GM21723 (cell line): ENCODE data around the gene AKNAD1.
"Not testable (repeated sequence)": the region's sequence is repeated elsewhere in the genome, so short reads cannot be mapped to it uniquely, and the experiment has no call there.

Source experiments
- ATAC-seq: cut with Tn5 transposase; IDR thresholded peaks from one replicate; pipeline ENCODE4 v1.9.1; 2021; ENCODE audit warnings: mild to moderate bottlenecking, moderate library complexity; ENCODE audit not compliant: unreplicated experiment

Gene AKNAD1

DNA sequence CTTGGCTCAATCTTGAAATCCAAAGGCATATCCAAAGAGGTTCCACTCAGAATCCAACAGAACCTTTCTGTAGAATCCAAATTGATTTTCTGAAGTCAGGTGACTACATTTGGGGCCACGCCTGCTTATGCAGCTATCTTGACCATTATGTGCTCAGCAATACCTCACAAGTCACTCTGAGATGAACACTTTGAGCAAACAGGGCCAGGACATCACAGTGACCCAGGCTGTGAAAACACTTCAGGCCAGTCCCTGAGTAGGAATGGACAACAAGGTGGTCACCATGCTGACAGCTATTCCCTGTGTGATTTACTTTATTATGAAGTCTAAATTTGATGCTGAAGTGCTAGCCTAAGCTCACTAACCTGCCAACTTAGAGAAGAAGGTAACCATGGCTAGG lies at the start of gene AKNAD1:
AKNAD1 (minus strand) TSS at position 101 of the 400 bp plus-strand sequence. CDS start 4,430 bp downstream, outside the sequence.
- no peak for ATAC-seq

DNA sequence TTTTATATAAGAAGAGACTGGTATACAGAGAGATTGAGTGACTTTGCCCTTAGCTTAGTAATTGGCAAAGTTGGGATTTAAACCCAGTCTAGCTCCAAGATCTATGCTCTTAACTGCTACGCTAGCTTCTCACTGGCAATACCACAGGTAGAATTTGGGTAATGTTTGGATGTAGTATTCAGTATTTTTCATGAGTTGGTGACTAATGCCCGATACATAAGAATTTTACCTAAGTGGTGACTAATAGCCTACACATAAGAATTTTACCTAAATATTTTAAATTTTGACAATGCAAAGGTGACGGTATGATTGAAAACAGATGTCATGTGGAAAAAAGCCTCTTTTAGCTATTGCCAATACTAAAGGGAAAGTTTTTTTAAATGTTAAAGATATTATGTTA lies 44.2 kb upstream of the AKNAD1 start:
- no peak for ATAC-seq

GRCh38 chr1:108897865-108898720 lies 41.2 kb upstream of the AKNAD1 start:
- ATAC-seq, result no peak

DNA sequence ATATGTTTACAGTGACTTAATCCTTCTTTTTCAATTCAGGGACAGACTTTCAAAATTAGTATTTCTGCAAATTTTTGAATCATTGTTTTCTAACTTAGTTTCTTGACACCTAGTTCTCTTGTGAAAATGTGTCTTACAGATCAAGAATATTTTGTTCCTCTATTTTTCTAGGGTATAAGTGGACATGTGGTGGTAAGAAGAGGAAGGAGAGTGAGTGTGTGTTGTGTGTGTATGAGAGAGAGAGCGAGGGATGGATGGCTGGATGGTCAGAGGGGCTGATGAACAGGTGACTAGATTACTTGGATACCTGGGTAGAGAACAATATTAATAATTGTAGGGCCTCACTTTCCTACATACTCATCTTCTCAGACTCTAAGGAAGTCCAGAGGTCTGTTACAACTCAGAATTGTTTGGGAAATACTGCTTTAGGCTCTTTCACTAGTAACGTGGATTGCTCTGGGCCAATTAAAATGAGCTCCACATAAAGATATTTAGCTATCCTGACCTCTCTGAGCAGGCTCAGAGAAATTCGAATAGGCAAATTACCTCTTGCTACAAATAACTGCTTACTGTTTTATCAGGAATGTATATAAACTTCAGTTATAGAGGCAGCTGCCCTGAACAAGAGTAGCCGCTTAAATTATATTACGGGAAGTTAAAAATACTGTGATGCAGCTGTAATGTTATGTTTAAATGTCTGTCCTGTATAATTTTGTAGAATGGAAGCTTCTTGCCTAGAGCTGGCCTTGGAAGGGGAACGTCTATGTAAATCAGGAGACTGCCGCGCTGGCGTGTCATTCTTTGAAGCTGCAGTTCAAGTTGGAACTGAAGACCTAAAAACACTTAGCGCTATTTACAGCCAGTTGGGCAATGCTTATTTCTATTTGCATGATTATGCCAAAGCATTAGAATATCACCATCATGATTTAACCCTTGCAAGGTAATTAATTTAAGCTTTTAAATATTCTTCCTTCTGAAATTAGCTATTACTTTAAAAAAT lies 39.6 kb upstream of the AKNAD1 start:
- no peak for ATAC-seq

GRCh38 chr1:108893141-108893530 lies 36.2 kb upstream of the AKNAD1 start:
- no peak for ATAC-seq

DNA sequence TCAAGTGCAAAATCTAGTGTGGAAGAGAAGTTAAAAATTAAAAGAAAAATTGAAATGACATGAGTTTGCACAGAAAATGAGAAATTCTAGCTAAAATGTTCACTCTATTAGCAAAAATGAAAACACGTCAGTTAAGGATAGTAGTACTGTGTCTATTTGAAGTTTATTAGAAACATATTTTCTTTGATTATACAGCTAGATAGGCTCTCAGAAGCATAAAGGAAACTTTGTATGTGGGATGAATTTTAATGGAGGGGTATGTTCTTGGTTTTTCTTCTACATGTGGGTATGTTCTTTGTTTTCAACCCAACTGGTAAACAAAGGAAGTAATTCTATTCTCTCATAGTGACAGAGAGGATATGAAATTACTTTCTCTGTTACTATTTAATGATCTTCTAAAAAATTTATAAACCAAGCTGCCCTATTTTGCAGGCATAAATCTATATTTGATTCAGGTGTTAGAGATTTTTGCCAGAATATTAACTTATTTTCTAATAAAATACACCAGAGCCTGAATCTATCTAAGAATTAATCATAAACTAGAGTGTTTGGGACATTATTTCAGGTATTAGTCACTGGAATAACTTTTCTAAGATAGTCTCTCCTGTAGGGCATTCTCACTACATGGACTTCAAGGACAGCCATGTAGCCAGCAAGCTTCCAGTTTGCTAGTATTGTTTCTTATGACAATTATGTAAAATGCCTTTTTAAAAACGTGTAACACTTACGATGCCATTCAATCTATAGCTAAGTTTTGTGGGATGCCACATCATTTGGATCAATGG lies 35.7 kb upstream of the AKNAD1 start:
- no peak for ATAC-seq

GRCh38 chr1:108889706-108890384 lies 33.0 kb upstream of the AKNAD1 start:
- no peak for ATAC-seq

DNA sequence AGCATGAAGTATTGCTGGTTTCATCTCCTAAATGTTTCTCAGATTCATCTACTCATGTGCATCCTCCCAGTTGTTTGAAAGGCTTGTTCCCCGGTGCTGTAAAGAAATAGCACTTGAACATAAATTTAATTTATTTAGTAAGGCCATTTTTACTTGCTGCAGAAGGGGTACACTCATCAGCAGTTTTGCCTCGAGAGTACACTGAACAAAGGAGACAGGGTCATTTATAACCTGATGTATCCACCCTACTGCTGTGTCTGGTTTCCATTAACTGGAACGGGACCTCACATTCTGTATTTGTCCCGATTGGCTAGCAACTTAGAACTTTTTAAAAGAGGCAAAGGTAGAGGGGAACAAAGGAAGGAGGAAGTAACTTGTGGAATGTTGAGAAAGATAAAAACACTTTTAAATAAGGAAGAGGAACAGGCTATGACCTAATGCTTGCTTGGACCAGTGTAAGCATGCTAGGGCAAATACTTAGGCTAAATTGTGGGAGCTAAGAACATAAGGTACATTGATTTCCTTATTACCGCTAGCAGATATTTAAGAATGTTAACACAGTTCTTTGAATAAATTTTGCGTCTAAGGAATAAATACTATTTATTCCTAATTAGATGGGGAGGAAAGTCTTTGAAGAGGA lies 32.2 kb upstream of the AKNAD1 start:
- ATAC-seq, result not testable (repeated sequence)

DNA sequence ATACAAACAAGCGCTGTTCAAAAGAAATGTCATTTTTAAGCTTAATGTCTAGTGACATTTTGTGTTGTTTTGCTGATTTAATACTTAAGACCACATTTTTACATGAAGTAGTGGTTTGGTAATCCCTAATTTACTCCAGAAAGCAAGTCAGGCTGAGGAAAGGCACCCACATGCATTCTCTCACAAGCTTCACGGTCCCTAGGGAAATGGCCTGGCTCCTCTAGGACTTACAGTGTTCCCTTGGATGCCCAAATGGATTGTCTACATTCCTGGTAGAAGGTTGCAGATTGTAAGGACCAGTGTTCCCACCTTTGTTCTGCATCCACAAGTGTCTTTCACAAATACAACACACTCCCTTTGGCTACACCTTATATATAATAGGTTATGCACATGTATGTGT lies 29.4 kb upstream of the AKNAD1 start:
- no peak for ATAC-seq

GRCh38 chr1:108884968-108885367 lies 28.1 kb upstream of the AKNAD1 start:
- no peak for ATAC-seq

DNA sequence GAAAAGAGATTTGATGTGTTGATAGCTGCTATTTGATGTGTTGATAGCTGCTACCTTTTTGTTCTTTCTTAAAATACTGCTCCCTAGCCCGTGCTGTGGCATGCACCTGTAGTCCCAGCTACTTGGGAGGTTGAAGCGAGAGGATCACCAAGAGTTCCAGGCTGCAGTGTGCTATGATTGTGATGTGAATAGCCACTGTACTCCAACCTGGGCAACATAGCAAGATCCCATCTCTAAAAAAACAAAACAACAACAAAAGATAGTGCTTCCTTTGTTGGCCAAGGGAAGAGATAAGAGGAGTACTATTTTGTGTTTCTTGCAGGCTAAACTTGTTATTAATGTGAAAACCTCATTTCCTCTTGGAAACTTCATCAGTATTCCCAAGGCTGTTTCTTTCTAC lies 25.9 kb upstream of the AKNAD1 start:
- no peak for ATAC-seq

DNA sequence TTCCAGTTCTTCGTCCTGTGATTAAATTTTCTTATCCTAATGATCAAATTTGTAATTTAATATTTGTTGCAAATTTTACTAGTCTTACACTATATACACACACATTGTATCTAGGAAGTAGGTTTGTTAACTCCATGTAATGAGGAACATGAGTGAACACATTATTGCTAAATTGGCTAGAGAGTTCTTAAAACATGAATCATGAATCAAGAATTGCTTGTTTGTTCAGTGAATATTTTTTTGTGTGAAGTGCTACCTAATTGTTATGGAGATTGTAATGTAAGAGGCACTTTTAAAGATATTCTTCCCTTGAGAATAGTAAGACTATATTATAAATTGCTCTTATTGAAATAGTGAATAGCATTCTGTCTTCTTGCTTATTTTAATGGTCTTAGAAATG lies 24.5 kb upstream of the AKNAD1 start:
- no peak for ATAC-seq

- ATAC-seq, result no peak
These were observed 24.0 kb upstream of the AKNAD1 start for GRCh38 chr1:108880850-108881249.

GRCh38 chr1:108878678-108879077 lies 21.8 kb upstream of the AKNAD1 start:
- no peak for ATAC-seq

- no peak for ATAC-seq
These were observed 21.2 kb upstream of the AKNAD1 start for GRCh38 chr1:108878160-108878469.

DNA sequence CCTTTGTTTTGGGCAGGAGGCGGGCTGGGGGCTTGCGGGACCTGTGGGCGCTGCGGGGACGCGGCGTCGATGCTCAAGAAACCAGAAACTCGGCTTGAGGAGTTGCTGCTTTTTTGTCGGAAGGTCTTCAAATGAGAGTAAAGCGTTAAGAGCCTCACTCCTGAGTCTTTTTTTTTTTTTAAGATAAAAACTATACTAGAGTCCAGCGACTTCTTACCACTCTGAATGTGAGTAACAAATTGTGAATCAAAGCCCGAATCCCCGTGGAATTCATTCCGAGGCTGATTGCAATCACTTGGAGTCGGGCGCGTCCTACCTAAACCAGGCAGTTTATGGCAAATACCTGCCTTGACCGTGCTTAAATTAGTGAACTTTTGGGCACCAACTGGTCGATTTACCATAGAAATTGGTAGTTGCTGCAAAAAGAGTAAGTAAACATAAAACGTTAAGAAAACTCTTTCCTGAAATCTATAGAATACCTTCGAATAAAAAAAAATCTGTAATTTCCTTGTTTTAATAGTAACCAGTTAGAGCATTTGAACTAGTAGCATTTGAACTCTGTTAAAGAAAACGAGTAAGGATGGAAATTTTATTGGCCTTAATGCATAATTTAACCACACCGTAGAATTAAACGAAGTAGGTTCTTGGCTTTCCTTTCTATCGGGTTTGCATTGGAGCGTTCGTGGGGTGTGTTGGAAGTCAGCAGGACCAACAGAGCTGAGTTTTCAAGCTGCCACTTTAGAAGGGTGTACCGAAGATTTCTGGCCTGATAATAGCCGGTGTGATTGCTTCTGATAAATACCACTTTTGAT lies 20.7 kb upstream of the AKNAD1 start:
- ATAC-seq, result no peak

- no peak for ATAC-seq
These were observed 14.3 kb upstream of the AKNAD1 start for GRCh38 chr1:108871050-108871724.

DNA sequence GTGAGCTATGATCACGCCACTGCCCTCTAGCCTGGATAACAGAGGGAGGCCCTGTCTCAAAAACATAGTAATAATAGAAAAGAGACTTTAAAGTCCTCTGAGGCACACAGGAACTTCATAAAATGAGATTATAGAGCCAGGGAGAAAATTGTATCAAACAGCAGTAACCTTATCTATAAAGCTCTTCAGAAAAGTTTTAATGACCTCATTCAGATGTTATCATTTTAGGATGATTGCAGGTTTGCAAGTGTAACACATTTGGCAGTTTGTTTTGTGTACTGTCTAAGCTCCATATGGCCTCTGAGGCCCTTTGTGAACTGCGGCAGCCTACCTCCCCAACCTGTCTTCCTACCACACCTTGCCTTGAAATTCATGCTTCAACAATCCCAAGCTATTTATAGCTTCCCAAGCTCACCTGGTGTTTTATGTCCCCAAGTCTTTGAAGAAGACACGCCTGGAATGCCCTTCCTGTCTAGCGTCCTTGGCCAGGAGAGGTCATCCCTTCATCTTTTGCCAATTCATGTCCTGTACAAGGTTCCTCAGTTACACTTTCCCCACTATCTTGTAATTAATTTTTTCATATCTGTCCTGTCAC lies 8.5 kb upstream of the AKNAD1 start:
- no peak for ATAC-seq
